ENCODE measurements around the gene TBXT. TPM values are rescaled to one million over a fixed set of nuclear protein-coding genes. Genes with fewer than 3 reads are reported as not detected.

Gene TBXT
- total and polyA plus RNA-seq, 11 donors: 0.25 TPM; not detected in 10

DNA sequence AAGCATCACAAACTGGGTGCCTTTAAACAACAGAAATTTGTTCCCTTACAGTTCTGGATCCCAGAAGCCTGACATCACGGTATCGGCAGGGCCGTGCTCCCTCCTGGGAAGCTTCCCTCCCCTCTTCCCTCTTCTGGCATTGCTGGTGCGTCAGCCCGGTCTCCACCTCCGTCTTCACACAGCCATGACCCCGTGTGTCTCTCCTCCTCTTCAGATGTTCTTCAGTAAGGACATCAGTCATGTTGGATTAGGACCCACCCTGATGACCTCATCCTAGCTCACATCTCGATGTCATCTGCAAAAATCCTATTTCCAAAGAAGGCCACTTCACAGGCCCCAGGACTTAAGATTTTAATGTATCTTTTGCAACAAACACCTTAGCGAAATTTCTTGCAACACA is 38.4 kb upstream of the TBXT start:
- 70 to 78% (median 76%) methylated on average over 9 of the region's 9 CpGs for WGBS, 4 donors
- Histone ChIP-seq H3K27me3 (peaks cover 0 to 22% (median 0%) of the 10 kb centered on the region in 9 donors), H3K36me3 (no peaks in the 10 kb centered on the region), H3K4me3 (no peak overlapping the region), H3K27ac (no peak overlapping the region), H3K9me3 (peaks cover 0 to 4% (median 0%) of the 10 kb centered on the region in 12 donors), H3K4me1 (no peaks in the 10 kb centered on the region)
- ATAC-seq: peak in 2 of 4 donors; percentile 31 to 63
- TF ChIP-seq POLR2A (IDR thresholded peaks at IDR 0.05): no peak
- no peak for TF ChIP-seq CTCF (IDR thresholded peaks at IDR 0.05)
- intact Hi-C loops (cut with DNase I): no loop called here
- no peak for DNase-seq

- H3K9me3 ChIP-seq: no peaks in the 10 kb centered on the region
- intact Hi-C loops (cut with DNase I): no loop called here
- no peak for DNase-seq
- H3K4me3 ChIP-seq: no peak overlapping the region
- no peaks in the 10 kb centered on the region for H3K4me1 ChIP-seq
- ATAC-seq: no peak
- H3K27ac ChIP-seq: no peak overlapping the region
- no peaks in the 10 kb centered on the region for H3K36me3 ChIP-seq
- TF ChIP-seq CTCF (IDR thresholded peaks at IDR 0.05) (no peak), POLR2A (IDR thresholded peaks at IDR 0.05) (no peak)
- 85 to 88% (median 87%) methylated on average over 12 to 17 of the region's 17 CpGs for whole genome bisulfite sequencing, 4 donors
- H3K27me3 ChIP-seq: peaks cover 0 to 22% (median 0%) of the 10 kb centered on the region in 9 donors
Observed at GRCh38 chr6:166204852-166205650, 37.4 kb upstream of the TBXT start.

- Histone ChIP-seq H3K27ac (no peak overlapping the region), H3K4me3 (no peak overlapping the region), H3K36me3 (no peaks in the 10 kb centered on the region), H3K27me3 (peaks cover 0 to 16% (median 0%) of the 10 kb centered on the region in 9 donors), H3K4me1 (no peaks in the 10 kb centered on the region), H3K9me3 (no peaks in the 10 kb centered on the region)
- WGBS, 4 donors: 83 to 92% (median 88%) methylated on average over 14 of the region's 14 CpGs
- no peak for DNase-seq
- ATAC-seq: no peak
- TF ChIP-seq POLR2A (IDR thresholded peaks at IDR 0.05): no peak
- TF ChIP-seq CTCF (IDR thresholded peaks at IDR 0.05): no peak
- intact Hi-C loops (cut with DNase I): no loop called here
Observed at GRCh38 chr6:166203641-166204222, 36.1 kb upstream of the TBXT start.

DNA sequence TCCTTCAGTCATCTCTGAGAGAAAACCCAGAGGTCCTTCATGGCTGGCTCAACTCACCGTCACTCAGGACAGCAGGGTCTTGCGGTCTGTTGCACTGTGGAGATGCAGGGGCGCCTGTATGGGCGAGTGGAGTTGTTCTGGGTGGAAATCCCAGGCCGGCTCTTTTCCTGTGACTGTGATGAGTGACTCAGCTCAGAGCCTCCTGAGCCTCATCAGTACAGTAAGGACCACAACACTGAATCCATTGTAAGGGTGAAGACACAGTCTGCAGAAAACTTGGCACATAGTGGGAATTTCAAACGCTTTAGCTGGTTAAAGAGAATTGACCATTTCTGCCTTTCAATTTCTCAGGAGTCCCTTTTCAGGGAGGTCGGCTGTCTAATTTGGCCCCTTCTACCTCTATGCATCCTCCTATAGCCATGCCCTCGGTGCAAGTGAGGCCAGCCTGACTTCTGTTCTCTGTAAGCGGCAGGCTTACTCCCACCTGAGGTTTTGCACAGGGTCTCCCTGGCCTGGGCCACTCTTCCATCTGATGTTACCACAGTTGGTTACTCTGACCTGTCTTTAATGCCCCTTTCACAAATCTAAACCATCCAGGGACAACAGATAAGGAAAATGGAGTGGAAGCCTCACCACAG is 35.5 kb upstream of the TBXT start:
- H3K27me3 ChIP-seq: peaks cover 0 to 10% (median 0%) of the 10 kb centered on the region in 9 donors
- ATAC-seq: peak in 3 of 4 donors; percentile 35 to 70 (median 54)

More for the DNA sequence above, 35.5 kb upstream of the TBXT start:
- no peak for DNase-seq
- WGBS, 4 donors: 69 to 87% (median 81%) methylated on average over 9 of the region's 9 CpGs
- H3K9me3 ChIP-seq: no peaks in the 10 kb centered on the region
- no peak for TF ChIP-seq POLR2A (IDR thresholded peaks at IDR 0.05)
- TF ChIP-seq CTCF (IDR thresholded peaks at IDR 0.05): no peak
- intact Hi-C loops (cut with DNase I): no loop called here
- H3K27ac ChIP-seq: no peak overlapping the region
- no peak overlapping the region for H3K4me3 ChIP-seq
- no peaks in the 10 kb centered on the region for H3K4me1 ChIP-seq
- no peaks in the 10 kb centered on the region for H3K36me3 ChIP-seq
